ENCODE measurements around the gene PDIA2.
"Not testable (repeated sequence)": the region's sequence is repeated elsewhere in the genome, so short reads cannot be mapped to it uniquely, and the experiment has no call there.

Gene PDIA2, protein sequence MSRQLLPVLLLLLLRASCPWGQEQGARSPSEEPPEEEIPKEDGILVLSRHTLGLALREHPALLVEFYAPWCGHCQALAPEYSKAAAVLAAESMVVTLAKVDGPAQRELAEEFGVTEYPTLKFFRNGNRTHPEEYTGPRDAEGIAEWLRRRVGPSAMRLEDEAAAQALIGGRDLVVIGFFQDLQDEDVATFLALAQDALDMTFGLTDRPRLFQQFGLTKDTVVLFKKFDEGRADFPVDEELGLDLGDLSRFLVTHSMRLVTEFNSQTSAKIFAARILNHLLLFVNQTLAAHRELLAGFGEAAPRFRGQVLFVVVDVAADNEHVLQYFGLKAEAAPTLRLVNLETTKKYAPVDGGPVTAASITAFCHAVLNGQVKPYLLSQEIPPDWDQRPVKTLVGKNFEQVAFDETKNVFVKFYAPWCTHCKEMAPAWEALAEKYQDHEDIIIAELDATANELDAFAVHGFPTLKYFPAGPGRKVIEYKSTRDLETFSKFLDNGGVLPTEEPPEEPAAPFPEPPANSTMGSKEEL

DNA sequence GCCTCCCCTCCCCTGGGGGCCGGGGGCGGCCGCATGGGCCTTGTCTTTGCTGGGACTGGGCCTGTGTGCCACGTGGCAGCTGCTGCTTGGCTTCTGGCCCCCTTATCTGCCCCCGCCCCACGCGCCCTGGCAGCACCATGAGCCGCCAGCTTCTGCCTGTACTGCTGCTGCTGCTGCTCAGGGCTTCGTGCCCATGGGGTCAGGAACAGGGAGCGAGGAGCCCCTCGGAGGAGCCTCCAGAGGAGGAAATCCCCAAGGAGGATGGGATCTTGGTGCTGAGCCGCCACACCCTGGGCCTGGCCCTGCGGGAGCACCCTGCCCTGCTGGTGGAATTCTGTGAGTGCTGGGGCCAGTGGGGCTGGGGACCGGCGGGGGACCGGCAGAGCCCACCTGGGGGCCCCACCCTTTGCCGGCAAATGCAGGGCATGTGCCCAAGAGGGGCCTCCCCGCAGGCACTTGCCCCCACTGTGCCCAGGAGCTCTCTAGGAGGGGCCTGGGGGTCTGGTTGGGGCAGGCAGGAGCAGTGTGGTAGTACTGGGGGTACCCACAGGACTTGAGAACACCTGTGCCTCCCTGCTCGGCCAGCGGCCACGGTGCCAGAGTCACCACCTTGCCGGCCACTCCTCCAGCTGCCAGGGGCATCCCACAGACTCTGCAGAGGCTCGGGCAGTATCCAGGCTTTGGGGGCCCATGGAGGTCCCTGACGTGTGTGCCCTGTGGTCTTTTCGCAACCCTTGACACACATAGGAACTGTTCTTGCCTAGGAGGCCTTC, at the start of gene PDIA2:
Gene PDIA2, plus strand, starts transcription at position 132 of the 773 bp plus-strand sequence. Its CDS starts 6 bp downstream, at position 138.
- DNase-seq, result no peak

DNA sequence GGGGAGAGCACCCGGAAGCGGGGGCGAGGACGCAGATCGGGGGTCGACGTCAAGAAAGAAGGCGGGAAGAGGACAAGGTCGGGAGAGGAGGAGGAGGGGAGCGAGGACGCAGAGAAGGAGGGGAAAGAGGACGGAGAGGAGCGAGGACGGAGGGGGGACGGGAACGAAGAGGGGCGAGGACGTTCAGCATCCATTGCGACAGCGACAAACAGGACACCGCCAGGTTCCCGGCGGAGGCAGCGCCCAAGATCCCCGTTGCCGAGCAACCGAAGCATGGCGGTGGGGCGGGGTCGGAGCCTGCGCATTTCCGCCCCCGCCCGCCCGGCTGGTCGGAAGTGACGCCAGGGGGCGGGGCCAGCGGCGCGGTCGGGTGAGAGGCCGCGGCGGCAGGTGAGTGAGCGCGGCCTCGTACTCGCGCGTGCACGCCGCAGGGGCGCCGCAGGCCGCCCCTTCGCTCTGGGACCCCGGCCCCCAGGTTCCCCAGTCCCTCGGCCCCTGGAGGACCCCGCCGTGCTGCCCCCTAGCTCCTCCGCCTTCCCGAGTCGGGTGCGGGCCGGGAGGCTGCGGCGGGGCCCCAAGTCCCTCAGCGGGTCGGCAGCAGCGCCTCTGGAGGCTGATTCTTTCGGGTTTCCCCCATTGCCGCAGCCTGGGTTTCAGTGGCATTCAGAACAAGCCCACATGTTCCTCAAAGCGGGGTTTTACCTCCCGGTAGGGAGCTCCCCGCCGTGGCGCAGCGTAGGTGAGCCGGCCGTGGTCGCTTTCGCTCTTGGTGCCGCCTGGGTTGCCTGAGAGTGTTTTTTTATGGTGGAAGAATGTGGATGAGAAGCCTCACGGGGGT, 48.3 kb upstream of the PDIA2 start, which contains the start of gene FAM234A:
Gene FAM234A, plus strand, starts transcription at position 354 of the 838 bp plus-strand sequence. CDS start 19,593 bp downstream, outside the sequence.
- DNase-seq, result peak; percentile 94 to 97

DNA sequence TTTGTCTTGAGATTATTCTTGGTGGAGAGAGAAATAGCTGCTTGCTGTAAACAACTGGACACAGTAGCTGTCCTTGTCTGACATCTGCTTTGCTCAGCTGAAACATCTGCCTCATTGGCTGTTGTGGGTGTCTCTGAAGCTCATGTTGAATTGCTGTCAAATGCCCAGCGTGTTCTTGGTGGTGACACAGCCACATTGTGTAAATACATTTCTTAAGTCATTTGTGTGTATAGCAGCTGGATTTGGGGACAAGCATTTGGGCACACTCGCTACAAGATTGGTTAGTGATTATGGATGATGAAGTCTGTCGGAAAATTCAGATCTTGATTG, 43.1 kb upstream of the PDIA2 start:
- DNase-seq, result no peak

DNA sequence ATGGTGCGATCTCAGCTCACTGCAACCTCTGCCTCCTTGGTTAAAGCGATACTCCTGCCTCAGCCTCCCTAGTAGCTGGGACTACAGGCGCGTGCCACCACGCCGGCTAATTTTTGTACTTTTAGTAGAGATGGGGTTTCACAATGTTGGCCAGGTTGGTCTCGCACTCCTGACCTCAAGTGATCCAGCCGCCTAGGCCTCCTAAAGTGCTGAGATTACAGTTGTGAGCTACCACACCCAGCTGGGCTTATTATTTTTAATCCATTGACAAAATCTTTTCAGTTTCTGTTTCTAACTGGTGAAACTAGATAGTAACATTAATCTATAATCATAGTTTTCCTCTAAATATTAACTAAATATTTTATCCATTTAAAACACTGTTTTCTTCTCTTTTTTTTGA, 42.4 kb upstream of the PDIA2 start:
- no peak for DNase-seq

DNA sequence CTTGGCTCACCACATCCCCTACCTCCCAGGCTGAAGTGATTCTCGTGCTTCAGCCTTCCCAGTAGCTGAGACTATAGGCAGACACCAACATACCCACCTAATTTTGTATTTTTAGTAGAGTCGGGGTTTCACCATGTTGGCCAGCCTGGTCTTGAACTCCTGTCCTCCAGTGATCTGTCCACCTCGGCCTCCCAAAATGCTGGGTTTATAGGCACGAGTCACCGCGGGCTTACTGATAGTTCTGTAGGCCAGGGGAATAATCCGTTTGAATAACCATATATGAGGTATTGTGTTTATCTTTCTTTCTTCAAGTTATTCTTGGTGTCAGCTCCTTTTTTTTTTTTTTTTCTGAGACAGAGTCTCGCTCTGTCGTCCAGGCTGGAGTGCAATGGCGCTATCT, 40.7 kb upstream of the PDIA2 start:
- DNase-seq, result no peak

DNA sequence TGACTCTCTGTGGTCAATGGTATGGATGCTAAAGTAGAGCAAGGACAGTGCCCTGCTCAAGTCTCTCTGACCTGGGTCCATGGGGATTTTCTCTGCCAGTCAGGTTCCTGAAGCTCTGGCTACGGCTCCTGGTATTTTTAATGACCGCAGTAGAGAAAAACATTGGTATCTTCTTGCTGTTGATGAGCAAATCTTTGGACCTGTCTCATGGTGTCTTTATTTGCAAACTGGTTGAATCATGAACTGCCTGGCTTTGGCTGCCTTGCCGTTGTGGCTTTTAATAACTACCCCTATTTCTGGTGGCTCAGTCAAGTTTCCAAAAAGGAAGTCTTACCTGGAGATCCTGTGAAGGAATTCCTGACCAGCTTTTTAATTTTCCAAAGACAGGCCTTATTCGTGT, 39.6 kb upstream of the PDIA2 start:
- DNase-seq, result no peak

DNA sequence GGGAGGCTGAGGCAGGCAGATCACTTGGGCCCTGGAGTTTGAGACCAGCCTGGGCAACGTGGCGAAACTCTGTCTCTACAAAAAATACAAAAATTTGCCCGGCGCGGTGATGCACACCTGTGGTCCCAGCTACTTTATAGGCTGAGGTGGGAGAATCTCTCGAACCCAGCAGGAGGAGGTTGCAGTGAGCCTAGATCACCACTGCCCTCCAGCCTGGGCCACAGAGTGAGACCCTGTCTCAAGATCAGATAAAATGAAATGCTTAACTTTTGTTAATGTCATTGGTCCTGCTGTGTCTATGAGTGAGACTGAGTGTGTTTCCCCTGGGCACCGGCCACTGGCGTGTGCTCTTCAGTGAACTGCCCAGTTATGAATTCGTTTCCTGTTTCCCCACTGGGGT, 37.9 kb upstream of the PDIA2 start:
- DNase-seq, result no peak

DNA sequence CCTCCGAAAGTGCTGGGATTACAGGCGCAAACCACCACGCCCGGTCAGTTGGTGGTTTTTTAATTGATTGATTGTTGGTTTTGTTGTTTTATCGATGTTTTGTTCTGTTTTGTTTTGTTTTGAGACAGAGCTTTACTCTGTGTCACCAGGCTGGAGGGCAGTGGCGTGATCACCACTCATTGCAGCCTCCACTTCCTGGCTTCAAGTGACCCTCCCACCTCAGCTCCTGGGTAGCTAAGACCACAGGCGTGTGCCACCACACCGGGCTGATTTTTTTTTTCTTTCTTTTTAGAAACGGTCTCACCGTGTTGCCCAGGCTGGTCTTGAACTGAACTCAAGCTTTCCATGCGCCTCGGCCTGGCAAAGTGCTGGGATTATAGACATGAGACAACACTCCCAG, 35.9 kb upstream of the PDIA2 start:
- no peak for DNase-seq

DNA sequence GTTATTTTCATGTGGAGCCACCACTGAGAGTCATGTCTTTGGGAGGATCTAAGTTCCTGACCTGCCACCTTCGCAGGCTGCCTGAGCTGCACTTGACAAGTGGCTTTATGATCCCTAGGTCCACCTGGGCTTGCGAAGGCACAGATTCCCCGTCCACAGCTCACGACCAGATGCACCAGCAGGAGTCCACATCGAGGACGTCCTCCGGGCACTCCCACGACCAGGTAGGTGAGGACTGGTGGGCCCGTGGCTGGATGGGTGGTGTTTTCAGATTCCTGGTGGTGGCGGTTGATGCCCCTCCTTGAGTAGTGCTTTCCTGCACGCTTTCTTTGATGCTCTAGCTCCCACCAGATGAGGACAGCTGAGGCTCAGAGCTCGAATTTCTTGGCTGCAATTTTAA, 33.5 kb upstream of the PDIA2 start:
- DNase-seq, result no peak

DNA sequence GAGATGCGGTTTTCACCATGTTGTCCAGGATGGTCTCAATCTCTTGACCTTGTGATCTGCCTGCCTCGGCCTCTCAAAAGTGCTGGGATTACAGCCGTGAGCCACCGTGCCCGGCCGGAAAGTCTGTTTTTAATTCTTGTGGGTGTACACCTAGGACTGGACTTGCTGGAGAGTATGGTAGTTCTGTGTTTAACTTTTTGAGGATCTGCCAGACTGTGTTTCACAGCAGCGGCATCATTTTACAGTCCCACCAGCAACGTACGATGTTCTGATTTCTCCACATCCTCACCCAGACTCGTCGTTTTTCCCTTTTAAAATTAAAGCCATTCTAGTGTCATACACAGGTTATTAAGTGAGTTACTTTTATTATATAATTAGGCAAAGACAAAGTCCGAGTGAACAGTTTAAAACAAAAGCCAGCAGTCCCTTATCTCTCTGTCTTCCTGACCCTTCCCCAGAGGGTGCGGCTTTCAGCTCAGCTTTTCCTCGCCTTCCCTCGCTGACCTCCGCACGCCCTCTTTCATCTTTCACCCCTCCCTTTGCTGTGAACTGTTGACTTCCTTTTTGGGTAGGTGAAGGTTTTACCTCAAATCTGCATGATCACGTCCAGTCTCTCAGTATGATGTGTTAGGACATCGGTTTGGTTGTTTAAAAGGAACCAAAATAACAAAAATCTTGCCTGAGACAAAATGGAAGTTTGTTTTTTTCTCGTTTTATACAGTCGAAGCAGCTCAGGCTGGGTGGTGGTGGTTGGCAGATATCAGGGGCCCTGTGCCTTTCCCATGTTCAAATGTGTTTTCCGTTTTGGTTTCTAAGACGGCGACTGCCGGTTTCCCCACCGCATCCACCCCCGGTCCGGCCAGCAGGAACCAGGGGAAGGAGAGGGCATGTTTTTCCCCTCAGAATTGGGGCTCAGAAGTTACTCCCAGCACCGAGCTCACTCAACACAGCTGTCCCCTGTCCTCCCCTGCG, 30.3 kb upstream of the PDIA2 start:
- DNase-seq, result no peak

DNA sequence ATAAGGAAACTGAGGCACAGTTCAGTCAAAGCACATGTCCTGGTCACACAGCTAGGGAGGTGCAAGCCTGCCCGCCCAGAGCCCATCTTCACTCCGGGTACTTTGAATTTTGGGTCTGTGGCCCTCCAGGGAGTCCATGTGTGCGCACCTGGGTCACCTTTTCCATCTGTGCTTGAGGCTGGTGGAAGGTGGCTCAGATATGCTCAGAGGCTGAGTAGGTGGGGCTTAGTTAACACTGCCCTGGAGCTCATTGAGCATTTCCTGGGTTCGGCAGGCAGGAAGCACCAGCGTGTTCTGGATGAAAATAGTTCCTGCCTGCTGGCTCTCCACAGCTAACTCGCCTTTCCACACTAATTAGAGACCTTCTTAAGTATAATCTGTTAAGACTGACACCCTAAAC, 29.1 kb upstream of the PDIA2 start:
- DNase-seq, result no peak

DNA sequence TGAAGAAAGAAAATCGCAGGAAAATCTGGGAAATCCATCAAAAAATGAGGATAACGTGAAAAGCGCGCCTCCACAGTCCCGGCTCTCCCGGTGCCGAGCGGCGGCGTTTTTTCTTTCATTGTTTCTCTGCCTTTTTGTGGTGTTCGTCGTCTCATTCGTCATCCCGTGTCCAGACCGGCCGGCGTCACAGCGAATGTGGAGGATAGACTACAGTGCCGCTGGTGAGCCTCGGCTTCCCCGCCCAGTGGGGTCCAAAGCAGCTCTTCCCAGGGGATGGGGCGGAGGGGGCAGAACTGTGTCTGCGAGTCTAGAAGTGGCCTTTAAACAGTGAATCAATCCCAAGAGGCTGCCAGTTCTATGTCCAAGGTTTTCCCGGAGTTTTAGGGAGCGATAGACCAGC, 28.5 kb upstream of the PDIA2 start:
- DNase-seq, result no peak

DNA sequence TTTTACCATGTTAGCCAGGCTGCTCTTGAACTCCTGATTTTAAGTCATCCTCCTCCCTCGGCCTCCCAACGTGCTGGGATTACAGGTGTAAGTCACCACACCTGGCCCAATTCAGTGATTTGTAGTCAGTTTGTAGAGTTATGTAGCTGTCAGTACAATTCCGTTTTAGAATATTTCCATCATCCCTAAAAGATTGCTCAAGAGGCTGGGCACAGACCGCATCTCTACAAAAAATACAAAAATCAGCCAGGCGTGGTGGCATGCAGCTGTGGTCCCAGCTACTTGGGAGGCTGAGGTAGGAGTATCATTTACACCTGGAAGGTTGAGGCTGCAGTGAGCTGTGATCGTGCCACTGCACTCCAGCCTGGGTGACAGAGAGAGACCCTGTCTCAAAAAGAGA, 27.8 kb upstream of the PDIA2 start:
- DNase-seq, result no peak

DNA sequence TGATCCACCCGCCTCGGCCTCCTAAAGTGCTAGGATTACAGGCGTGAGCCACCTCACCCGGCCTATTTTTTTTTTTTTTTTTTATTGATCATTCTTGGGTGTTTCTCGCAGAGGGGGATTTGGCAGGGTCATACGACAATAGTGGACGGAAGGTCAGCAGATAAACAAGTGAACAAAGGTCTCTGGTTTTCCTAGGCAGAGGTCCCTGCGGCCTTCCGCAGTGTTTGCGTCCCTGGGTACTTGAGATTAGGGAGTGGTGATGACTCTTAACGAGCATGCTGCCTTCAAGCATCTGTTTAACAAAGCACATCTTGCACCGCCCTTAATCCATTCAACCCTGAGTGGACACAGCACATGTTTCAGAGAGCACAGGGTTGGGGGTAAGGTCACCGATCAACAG, 24.9 kb upstream of the PDIA2 start:
- not testable (repeated sequence) for DNase-seq

DNA sequence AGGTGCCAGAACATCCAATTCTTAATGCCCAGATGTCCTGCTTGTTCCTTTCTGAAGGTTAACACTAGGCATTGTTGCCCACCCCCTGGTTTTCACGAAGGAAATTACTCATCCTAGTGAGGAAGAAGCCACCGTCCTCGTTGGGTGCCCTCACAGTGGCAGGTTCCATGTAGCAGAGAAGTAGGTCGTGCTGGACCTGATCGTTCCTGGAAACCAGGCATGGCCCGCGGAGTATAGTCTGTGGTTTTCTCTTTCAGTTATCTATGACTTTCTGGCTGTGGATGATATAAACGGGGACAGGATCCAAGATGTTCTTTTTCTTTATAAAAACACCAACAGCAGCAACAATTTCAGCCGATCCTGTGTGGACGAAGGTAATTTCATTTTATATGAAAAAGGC, 23.7 kb upstream of the PDIA2 start:
- DNase-seq, result no peak

DNA sequence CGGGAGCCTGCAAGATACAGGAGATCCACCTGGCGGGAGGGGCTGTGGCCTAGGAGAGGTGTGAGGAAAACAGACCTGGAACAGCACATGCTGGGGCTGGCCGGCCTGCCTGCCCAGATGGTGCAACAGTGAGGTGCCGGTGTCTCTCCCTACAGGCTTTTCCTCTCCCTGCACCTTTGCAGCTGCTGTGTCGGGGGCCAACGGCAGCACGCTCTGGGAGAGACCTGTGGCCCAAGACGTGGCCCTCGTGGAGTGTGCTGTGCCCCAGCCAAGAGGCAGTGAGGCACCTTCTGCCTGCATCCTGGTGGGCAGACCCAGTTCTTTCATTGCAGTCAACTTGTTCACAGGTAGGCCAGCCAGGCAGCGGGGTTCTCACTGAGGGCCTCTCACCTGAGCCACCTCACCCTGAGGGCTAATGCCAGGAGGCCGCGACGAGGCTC, 23.1 kb upstream of the PDIA2 start:
- DNase-seq, result no peak

DNA sequence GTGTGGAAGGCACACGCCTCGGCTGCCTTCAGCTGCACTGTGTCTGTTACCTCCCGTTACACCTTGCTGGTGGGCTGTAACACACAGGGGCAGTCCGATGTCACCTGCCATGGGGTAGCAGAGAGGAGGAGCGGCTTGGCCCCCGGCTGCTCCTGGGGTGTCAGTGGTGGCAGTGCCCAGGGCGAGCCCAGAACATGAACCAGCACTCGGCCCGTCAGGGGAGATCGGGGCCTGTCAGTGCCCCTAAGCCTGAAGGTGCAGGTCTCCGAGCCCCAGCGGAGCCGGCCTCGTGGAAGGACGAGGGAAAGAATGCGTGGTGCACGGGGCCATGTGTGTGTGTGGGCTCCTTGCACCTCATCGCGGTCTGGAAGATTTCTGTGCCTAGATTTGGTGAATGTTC, 22.6 kb upstream of the PDIA2 start:
- DNase-seq, result no peak

DNA sequence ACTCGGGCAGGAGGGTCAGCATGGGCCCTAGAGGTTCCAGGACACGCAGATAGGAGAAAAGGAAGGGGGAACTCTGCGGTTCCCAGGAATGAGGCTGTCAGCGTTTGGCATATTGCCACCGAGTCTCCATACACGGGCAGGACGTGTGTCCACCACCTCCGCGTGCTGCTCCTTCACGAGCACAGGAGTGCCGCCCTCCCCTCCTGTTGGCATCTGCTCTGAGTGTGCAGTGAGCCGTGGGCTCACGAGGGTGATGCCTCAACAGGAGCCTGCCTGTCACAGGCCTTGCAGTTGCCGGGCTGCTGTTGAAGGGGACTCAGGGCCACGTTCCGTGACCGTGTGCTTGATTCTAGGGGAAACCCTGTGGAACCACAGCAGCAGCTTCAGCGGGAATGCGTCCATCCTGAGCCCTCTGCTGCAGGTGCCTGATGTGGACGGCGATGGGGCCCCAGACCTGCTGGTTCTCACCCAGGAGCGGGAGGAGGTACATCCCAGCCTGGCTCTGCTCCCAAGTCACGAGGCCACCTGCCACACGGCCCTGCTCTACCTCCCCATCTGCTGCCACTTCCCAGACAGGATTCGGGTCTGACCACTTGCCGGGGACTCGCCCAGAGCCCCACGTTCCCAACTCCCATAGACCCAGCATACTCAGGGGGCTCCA, 21.8 kb upstream of the PDIA2 start:
- no peak for DNase-seq

DNA sequence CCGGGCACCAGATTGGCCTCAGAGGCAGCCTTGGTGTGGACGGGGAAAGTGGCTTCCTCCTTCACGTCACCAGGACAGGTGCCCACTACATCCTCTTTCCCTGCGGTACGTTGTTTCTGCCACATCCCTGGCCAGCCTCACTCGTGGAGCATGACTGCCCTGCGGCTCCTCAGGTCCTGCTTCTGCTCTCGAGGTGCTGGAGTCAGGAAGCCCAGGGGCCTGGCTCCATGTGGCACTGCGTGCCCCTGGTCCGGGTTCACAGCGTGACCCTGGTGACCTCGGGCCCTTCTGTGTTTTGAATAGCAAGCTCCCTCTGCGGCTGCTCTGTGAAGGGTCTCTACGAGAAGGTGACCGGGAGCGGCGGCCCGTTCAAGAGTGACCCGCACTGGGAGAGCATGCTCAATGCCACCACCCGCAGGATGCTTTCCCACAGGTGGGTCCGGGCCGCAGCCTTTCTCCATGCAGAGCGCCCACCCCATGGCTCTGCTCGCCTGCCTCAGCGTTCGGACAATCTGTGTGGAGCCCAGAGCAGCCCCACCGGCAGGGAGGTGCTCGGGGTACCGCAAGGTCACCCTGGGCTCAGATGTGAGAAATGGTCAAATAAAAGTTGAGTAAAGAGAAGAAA, 20.7 kb upstream of the PDIA2 start:
- no peak for DNase-seq

DNA sequence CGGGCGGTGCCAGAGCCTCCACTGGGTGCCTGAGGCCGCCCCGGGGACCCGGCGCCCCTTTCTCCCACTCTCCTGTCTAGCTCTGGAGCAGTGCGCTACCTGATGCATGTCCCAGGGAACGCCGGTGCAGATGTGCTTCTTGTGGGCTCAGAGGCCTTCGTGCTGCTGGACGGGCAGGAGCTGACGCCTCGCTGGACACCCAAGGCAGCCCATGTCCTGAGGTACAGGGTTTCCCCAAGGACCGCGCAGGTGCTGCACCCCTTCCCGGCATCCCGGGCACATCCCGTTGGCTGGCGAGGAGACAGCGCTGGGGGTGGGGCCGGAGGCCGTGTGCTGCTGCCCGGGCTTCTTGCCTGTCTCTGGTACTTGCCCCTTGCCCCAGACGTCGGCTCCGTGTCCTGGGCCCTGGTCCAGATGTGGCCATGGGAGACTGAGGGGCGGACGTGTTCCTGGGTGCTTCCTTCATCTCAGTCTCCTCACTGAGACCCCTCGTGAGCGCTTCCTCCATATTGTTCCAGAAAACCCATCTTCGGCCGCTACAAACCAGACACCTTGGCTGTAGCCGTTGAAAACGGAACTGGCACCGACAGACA, 19.7 kb upstream of the PDIA2 start:
- DNase-seq, result no peak

Measured in activated CD4-positive, alpha-beta T cell treated with anti-CD3 and anti-CD28 coated beads for 4 hours (primary cell).